B cell (primary cell): ENCODE measurements around the gene LUM. TPM values are rescaled to one million over a fixed set of nuclear protein-coding genes. Genes with fewer than 3 reads are reported as not detected.

Source experiments
- ATAC-seq: fragments of 200-7000 bp; cut with Tn5 transposase; one replicate; pipeline ENCODE4 v1.10.0; 2021; ENCODE audit warnings: low read depth, mild to moderate bottlenecking, moderate number of reproducible peaks, moderate library complexity
- CTCF ChIA-PET: fragments of 350-600 bp; sonication (Branson Sonifier 250); formaldehyde crosslinking; loops from one replicate; lab custom pipeline; 2021; ENCODE audit warnings: antibody characterized with exemption, inconsistent platforms; lab: Charles Lee
- POLR2A ChIA-PET: fragments of 350-600 bp; sonication (Branson Sonifier 250); formaldehyde crosslinking; loops from one replicate; lab custom pipeline; 2021; ENCODE audit warnings: antibody characterized with exemption; lab: Charles Lee
- DNase-seq: peaks from one replicate; pipeline ENCODE4 v3.0.0; 2013
- H2AFZ ChIP-seq: 2 replicates; pipeline ENCODE4 v1.6.1; 2012; ENCODE audit warnings: mild to moderate bottlenecking, low read depth, low read length; ENCODE audit not compliant: insufficient read depth, poor library complexity, severe bottlenecking
- H3K27ac ChIP-seq, 2 donors: 1 replicate in 1 of 2; 2 replicates in 1 of 2; pipeline ENCODE4 v1.5.1; 2012 to 2013; ENCODE audit warnings: low read length in 2 of 2, mild to moderate bottlenecking in 2 of 2, moderate library complexity in 1 of 2
- H3K27me3 ChIP-seq, 4 experiments: fragments of 200-600 bp in 1 of 4; sonication (generic) in 1 of 4; replicated peaks in 1 of 4; 1 replicate in 2 of 4; 2 replicates in 2 of 4; pipeline versions ENCODE4 v1.6.1 to v1.7.0; 2013 to 2016; ENCODE audit warnings: low read length in 3 of 4, mild to moderate bottlenecking in 2 of 4, mixed read lengths in 1 of 4, moderate library complexity in 1 of 4; ENCODE audit not compliant: insufficient read depth in 4 of 4, control insufficient read depth in 3 of 4; ENCODE audit errors: control extremely low read depth in 1 of 4
- H3K36me3 ChIP-seq, 2 experiments: replicated peaks in 1 of 2; 1 replicate in 1 of 2; 2 replicates in 1 of 2; pipeline versions ENCODE4 v1.6.1 to v1.7.1; 2013; ENCODE audit warnings: low read length in 1 of 2; ENCODE audit not compliant: insufficient read depth in 2 of 2, control insufficient read depth in 1 of 2; ENCODE audit errors: control extremely low read depth in 1 of 2, extremely low read depth in 1 of 2
- H3K4me1 ChIP-seq, 2 donors: fragments of 200-600 bp in 1 of 2; sonication (generic) in 1 of 2; 1 replicate in 1 of 2; 2 replicates in 1 of 2; pipeline versions ENCODE4 v1.5.1 to v1.6.1; 2013 to 2017; ENCODE audit warnings: low read length in 2 of 2; ENCODE audit not compliant: control insufficient read depth in 2 of 2, insufficient read depth in 2 of 2
- H3K4me2 ChIP-seq: replicated peaks from 2 replicates; pipeline ENCODE3; 2012; ENCODE audit warnings: mild to moderate bottlenecking, low read depth, low read length; ENCODE audit not compliant: poor library complexity, severe bottlenecking
- H3K4me3 ChIP-seq, 5 experiments: fragments of 200-600 bp in 1 of 5; sonication (generic) in 1 of 5; 1 replicate in 3 of 5; 2 replicates in 2 of 5; pipeline versions ENCODE4 v1.5.1 to v1.7.0; 2011 to 2016; ENCODE audit warnings: low read length in 4 of 5, mild to moderate bottlenecking in 4 of 5, low read depth in 2 of 5, control low read depth in 1 of 5, moderate library complexity in 1 of 5; ENCODE audit not compliant: insufficient read depth in 1 of 5; ENCODE audit errors: control extremely low read depth in 1 of 5, extremely low read depth in 1 of 5
- H3K79me2 ChIP-seq: fragments of 200-600 bp; sonication (generic); one replicate; pipeline ENCODE4 v1.6.0; 2016; ENCODE audit warnings: low read length; ENCODE audit not compliant: control insufficient read depth, insufficient read depth
- H3K9ac ChIP-seq: fragments of 200-600 bp; sonication (generic); 2 replicates; pipeline ENCODE4 v1.6.1; 2017; ENCODE audit warnings: mild to moderate bottlenecking, low read length, moderate library complexity
- H3K9me3 ChIP-seq, 3 donors: one replicate each; pipeline versions ENCODE4 v1.6.1 to v1.7.1; 2013; ENCODE audit warnings: low read length in 2 of 3; ENCODE audit not compliant: control insufficient read depth in 2 of 3, insufficient read depth in 1 of 3; ENCODE audit errors: control extremely low read depth in 1 of 3
- H4K20me1 ChIP-seq: 2 replicates; pipeline ENCODE4 v1.6.0; 2012; ENCODE audit warnings: mild to moderate bottlenecking, low read length; ENCODE audit not compliant: insufficient read depth, control insufficient read depth, poor library complexity, severe bottlenecking
- H3K27ac Mint-ChIP-seq: one replicate; pipeline ENCODE4 v1.8.0; 2021; ENCODE audit warnings: mixed read lengths
- H3K27me3 Mint-ChIP-seq: one replicate; pipeline ENCODE4 v1.8.0; 2021; ENCODE audit warnings: mixed read lengths
- H3K4me1 Mint-ChIP-seq: one replicate; pipeline ENCODE4 v1.8.0; 2021; ENCODE audit warnings: mixed read lengths
- H3K4me3 Mint-ChIP-seq: one replicate; pipeline ENCODE4 v1.8.0; 2021; ENCODE audit warnings: mixed read lengths
- H3K9me3 Mint-ChIP-seq: one replicate; pipeline ENCODE4 v1.8.0; 2022; ENCODE audit warnings: mixed read lengths; ENCODE audit not compliant: insufficient read depth
- EZH2 ChIP-seq: IDR thresholded peaks from 2 replicates; pipeline ENCODE4 v1.6.1; 2012; ENCODE audit warnings: borderline replicate concordance, low read depth, mild to moderate bottlenecking, moderate library complexity, low read length; ENCODE audit not compliant: insufficient read depth, poor library complexity, severe bottlenecking
- WGBS: methylation state at CpG from one replicate; pipeline ENCODE4 v1.1.5; 2013; ENCODE audit warnings: missing lambda C conversion rate; ENCODE audit not compliant: insufficient coverage; 5-methylcytosine and 5-hydroxymethylcytosine counted together
- intact Hi-C: fragments of 100-400 bp; cut with micrococcal nuclease; formaldehyde crosslinking; loops from one replicate; pipeline ENCODE4 v1.10.0; 2022
- polyA plus RNA-seq: library from polyadenylated mRNA; depleted of rRNA; stranded (reverse); fragments of >200 nt; gene quantifications from 2 replicates; pipeline ENCODE4 v1.2.3, GENCODE V29; 2012
- total RNA-seq, 2 donors: library from RNA; stranded (reverse); fragments of 120-200 nt in 1 of 2; gene quantifications; 1 replicate in 1 of 2; 2 replicates in 1 of 2; pipeline versions ENCODE4 v1.2.3 to v1.2.4, GENCODE V29; 2013 to 2022
- TF ChIP-seq, protein P1 (sequence below): fragments of 200-600 bp; IDR thresholded peaks from one replicate; pipeline ENCODE4 v1.8.0; 2022; ENCODE audit warnings: antibody characterized with exemption, mild to moderate bottlenecking

The LUM gene
- total and polyA plus RNA-seq, 2 donors (not counting 1 experiment from before 2014, with no cell fraction given) = not detected

DNA sequence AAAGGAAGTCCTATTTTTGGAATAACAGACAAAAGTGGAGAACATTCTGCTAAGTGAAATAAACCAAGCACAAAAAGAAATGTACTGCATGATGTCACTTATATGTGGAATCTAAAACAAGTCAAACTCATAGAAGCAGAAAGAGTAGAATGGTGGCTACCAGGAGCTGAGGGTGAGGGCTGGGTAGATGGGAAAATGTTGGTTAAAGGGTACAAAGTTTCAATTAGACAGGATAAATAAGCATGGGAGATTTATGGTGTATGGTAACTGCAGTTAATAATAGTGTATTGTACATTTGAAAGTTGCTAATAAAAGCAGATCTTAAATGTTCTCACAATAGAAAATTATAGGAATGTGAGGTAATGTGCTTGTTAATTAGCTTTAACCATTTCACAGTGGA lies 12.8 kb downstream of the LUM start:
- Histone ChIP-seq H3K4me1 (no peaks in the 10 kb centered on the region), H3K27me3 (no peaks in the 10 kb centered on the region), H3K36me3 (no peaks in the 10 kb centered on the region), H3K4me2 (no peak overlapping the region), H4K20me1 (no peaks in the 10 kb centered on the region), H3K9ac (no peak overlapping the region), H2AFZ (no peak overlapping the region), H3K9me3 (no peaks in the 10 kb centered on the region), H3K79me2 (no peaks in the 10 kb centered on the region), H3K4me3 (no peak overlapping the region), H3K27ac (no peak overlapping the region)
- DNase-seq (no peak), ATAC-seq (no peak)
- Mint-ChIP-seq H3K4me1 (peaks cover 2% of the 10 kb centered on the region), H3K4me3 (no peak overlapping the region), H3K27ac (no peak overlapping the region), H3K27me3 (no peaks in the 10 kb centered on the region), H3K9me3 (no peaks in the 10 kb centered on the region)
- intact Hi-C loops = no loop called here
- ChIA-PET POLR2A (no interaction called here), CTCF (interaction anchor here (1.7 kb wide), 1 partner anchor 10 kb away, joined by 4 read pairs; no protein-coding TSS in a partner anchor)
- TF ChIP-seq, protein P1, sequence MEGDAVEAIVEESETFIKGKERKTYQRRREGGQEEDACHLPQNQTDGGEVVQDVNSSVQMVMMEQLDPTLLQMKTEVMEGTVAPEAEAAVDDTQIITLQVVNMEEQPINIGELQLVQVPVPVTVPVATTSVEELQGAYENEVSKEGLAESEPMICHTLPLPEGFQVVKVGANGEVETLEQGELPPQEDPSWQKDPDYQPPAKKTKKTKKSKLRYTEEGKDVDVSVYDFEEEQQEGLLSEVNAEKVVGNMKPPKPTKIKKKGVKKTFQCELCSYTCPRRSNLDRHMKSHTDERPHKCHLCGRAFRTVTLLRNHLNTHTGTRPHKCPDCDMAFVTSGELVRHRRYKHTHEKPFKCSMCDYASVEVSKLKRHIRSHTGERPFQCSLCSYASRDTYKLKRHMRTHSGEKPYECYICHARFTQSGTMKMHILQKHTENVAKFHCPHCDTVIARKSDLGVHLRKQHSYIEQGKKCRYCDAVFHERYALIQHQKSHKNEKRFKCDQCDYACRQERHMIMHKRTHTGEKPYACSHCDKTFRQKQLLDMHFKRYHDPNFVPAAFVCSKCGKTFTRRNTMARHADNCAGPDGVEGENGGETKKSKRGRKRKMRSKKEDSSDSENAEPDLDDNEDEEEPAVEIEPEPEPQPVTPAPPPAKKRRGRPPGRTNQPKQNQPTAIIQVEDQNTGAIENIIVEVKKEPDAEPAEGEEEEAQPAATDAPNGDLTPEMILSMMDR = no peak
- no peak for TF ChIP-seq EZH2

DNA sequence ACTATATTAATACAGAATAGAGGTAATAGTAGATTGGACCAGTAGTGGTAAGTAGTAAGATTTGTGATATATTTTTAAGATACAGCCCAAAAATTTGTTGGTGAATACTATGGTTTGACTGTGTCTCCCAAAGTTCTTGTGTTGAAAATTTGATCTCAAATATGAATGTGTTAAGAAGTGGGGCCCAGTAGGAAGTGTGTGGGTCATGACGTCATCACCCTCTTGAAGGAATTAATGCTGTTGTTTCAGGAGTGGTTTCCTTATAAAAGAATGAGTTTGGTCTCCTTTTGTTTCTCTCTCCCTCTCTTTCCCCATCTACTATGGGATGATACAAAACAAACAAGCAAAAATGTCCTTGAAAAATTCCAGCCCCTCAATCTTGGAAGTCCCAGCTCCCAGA lies 16.3 kb downstream of the LUM start:
- ATAC-seq (no peak), DNase-seq (no peak)
- Mint-ChIP-seq H3K9me3 (peaks cover under 1% of the 10 kb centered on the region), H3K4me1 (peaks cover 2% of the 10 kb centered on the region), H3K4me3 (no peak overlapping the region), H3K27ac (no peak overlapping the region), H3K27me3 (no peaks in the 10 kb centered on the region)
- intact Hi-C loops = no loop called here
- TF ChIP-seq, protein P1 = no peak
- no peak for TF ChIP-seq EZH2
- H3K79me2 ChIP-seq = no peaks in the 10 kb centered on the region
- no peaks in the 10 kb centered on the region for H4K20me1 ChIP-seq
- WGBS = no CpG with 5 or more reads among the region's 1 CpG
- no peak overlapping the region for H2AFZ ChIP-seq
- H3K4me3 ChIP-seq = no peak overlapping the region
- H3K9ac ChIP-seq = no peak overlapping the region
- peaks cover 0 to 1% (median 0%) of the 10 kb centered on the region in 3 donors for H3K9me3 ChIP-seq
- POLR2A ChIA-PET = no interaction called here
- no peak overlapping the region for H3K27ac ChIP-seq
- CTCF ChIA-PET = no interaction called here
- H3K27me3 ChIP-seq = no peaks in the 10 kb centered on the region
- no peaks in the 10 kb centered on the region for H3K36me3 ChIP-seq
- no peak overlapping the region for H3K4me2 ChIP-seq
- no peaks in the 10 kb centered on the region for H3K4me1 ChIP-seq
